ENCODE results near the gene SLC44A4. TPM values are rescaled to one million over a fixed set of nuclear protein-coding genes. Genes with fewer than 3 reads are reported as not detected.

Gene SLC44A4
- total and polyA plus RNA-seq, 9 of the 15 experiments (the other 6 are each of a cell fraction or from before 2014, with no cell fraction given) = 7.9 to 18.6 (median 11.2) TPM

- TF ChIP-seq ARID4B (CRISPR knock-in tag; IDR thresholded peaks at IDR 0.05) (peak; percentile 82), HDAC8 (tag; IDR thresholded peaks at IDR 0.05) (peak; percentile 22; the same call in 1 of the 2 replicates), ARID3B (CRISPR knock-in tag; IDR thresholded peaks at IDR 0.05; ENCODE audit: borderline replicate concordance) (peak; percentile 90; the same call in 1 of the 2 replicates), ZNF143 (CRISPR knock-in tag; IDR thresholded peaks at IDR 0.05) (peak; percentile 14; the same call in 1 of the 2 replicates), MIER1 (IDR thresholded peaks at IDR 0.05; ENCODE audit: low read depth) (0 out of 2 replicates have a peak, but pooled peaks have one; percentile 64), HSF4 (CRISPR knock-in tag; IDR thresholded peaks at IDR 0.05; ENCODE audit: borderline replicate concordance) (no peak), ZNF644 (tag; IDR thresholded peaks at IDR 0.05; ENCODE audit: low read depth) (no peak), DNMT1 (IDR thresholded peaks at IDR 0.05) (0 out of 2 replicates have a peak, but pooled peaks have one; percentile 74), FOXK2 (conservative IDR thresholded peaks at IDR 0.05 in 1 of 2, IDR thresholded peaks at IDR 0.05 in 1 of 2; ENCODE audit: low read depth in 2 of 2) (peak; percentile 2 to 49; a peak in 1 of 4 replicates), ZNF830 (CRISPR knock-in tag; IDR thresholded peaks at IDR 0.05) (peak; percentile 86; the same call in 1 of the 2 replicates), FOXJ2 (tag; IDR thresholded peaks at IDR 0.05) (peak; percentile 43; the same call in 1 of the 2 replicates), PKNOX1 (IDR thresholded peaks at IDR 0.05) (peak; percentile 86), ZNF174 (CRISPR knock-in tag; IDR thresholded peaks at IDR 0.05) (0 out of 2 replicates have a peak, but pooled peaks have one; percentile 12), ZNF780A (CRISPR knock-in tag; IDR thresholded peaks at IDR 0.05) (no peak), TBP (optimal IDR thresholded peaks at IDR 0.05; ENCODE audit: low read depth, low read length) (peak; percentile 98), ZNF57 (CRISPR knock-in tag; IDR thresholded peaks at IDR 0.05) (no peak; the same call in 1 of the 2 replicates), CBX8 (IDR thresholded peaks at IDR 0.05; ENCODE audit: borderline replicate concordance, extremely low read depth, low read depth, low read length, poor library complexity, severe bottlenecking) (no peak), ZNF740 (CRISPR knock-in tag; IDR thresholded peaks at IDR 0.05) (peak; percentile 65; the same call in 1 of the 2 replicates), ZNF740 (tag; IDR thresholded peaks at IDR 0.05) (no peak; a peak in 2 of 4 replicates)
Observed at GRCh38 chr6:31815025-31815838, 63.6 kb downstream of the SLC44A4 start, which contains the start of the genes HSPA1A and HSPA1L (continued).
